ENCODE measurements around the gene BICDL2.
"Not testable (repeated sequence)": the region's sequence is repeated elsewhere in the genome, so short reads cannot be mapped to it uniquely, and the experiment has no call there.

Gene BICDL2

GRCh38 chr16:3080024-3080423, 43.3 kb upstream of the BICDL2 start:
- POLR2A ChIA-PET = interaction anchor here (1.1 kb wide), 1 partner anchor 21 kb away, joined by 3 read pairs; no protein-coding TSS in a partner anchor
- CTCF ChIA-PET = no interaction called here
- no peak for DNase-seq (ENCODE audit: extremely low spot score)
- TF ChIP-seq SP1 (IDR thresholded peaks at IDR 0.05) = no peak
- no peak for TF ChIP-seq NFRKB (IDR thresholded peaks at IDR 0.05)

GRCh38 chr16:3076577-3076976, 39.8 kb upstream of the BICDL2 start:
- POLR2A ChIA-PET = no interaction called here
- CTCF ChIA-PET = interaction anchor here (0.6 to 1.0 kb wide), 2 partner anchors 17 to 53 kb away, joined by 3 read pairs; no protein-coding TSS in a partner anchor
- TF ChIP-seq BHLHE40 (IDR thresholded peaks at IDR 0.05; ENCODE audit: borderline replicate concordance) (no peak), HDGF (IDR thresholded peaks at IDR 0.05; ENCODE audit: borderline replicate concordance) (no peak), TARDBP (IDR thresholded peaks at IDR 0.05) (no peak), FOXK2 (IDR thresholded peaks at IDR 0.05) (no peak), CTBP1 (IDR thresholded peaks at IDR 0.05; ENCODE audit: borderline replicate concordance) (no peak), ARNT (IDR thresholded peaks at IDR 0.05) (no peak), NFRKB (IDR thresholded peaks at IDR 0.05) (no peak), PKNOX1 (IDR thresholded peaks at IDR 0.05) (no peak), FOXA1 (IDR thresholded peaks at IDR 0.05) (no peak)
- DNase-seq (ENCODE audit: extremely low spot score) = no peak

- CTCF ChIA-PET = interaction anchor here (0.6 to 1.0 kb wide), 2 partner anchors 16 to 54 kb away, joined by 3 read pairs; no protein-coding TSS in a partner anchor
- DNase-seq (ENCODE audit: extremely low spot score); POLR2A ChIA-PET: not testable (repeated sequence)
These were observed 39.2 kb upstream of the BICDL2 start for GRCh38 chr16:3075946-3076345.

GRCh38 chr16:3075523-3075915, 38.8 kb upstream of the BICDL2 start:
- ChIA-PET POLR2A (no interaction called here), CTCF (interaction anchor here (1.0 kb wide), 1 partner anchor 16 kb away, joined by 3 read pairs; no protein-coding TSS in a partner anchor)
- TF ChIP-seq SUZ12 (IDR thresholded peaks at IDR 0.05) (no peak), NFRKB (IDR thresholded peaks at IDR 0.05) (no peak), HDGF (IDR thresholded peaks at IDR 0.05; ENCODE audit: borderline replicate concordance) (no peak), ELF4 (IDR thresholded peaks at IDR 0.05) (no peak), FOXA1 (IDR thresholded peaks at IDR 0.05) (no peak)
- DNase-seq (ENCODE audit: extremely low spot score) = no peak

- POLR2A ChIA-PET = no interaction called here
- CTCF ChIA-PET = no interaction called here
- TF ChIP-seq FOXA1 (IDR thresholded peaks at IDR 0.05) = no peak
- no peak for TF ChIP-seq FOXK2 (IDR thresholded peaks at IDR 0.05)
- no peak for TF ChIP-seq TARDBP (IDR thresholded peaks at IDR 0.05)
- TF ChIP-seq L3MBTL2 (conservative IDR thresholded peaks at IDR 0.05) = no peak
- TF ChIP-seq ELF4 (IDR thresholded peaks at IDR 0.05) = no peak
- no peak for TF ChIP-seq NFRKB (IDR thresholded peaks at IDR 0.05)
- TF ChIP-seq SP1 (IDR thresholded peaks at IDR 0.05) = no peak
- TF ChIP-seq HDGF (IDR thresholded peaks at IDR 0.05; ENCODE audit: borderline replicate concordance) = no peak
- no peak for TF ChIP-seq ARNT (IDR thresholded peaks at IDR 0.05)
- no peak for TF ChIP-seq FOXM1 (IDR thresholded peaks at IDR 0.05; ENCODE audit: borderline replicate concordance)
- no peak for TF ChIP-seq CTBP1 (IDR thresholded peaks at IDR 0.05; ENCODE audit: borderline replicate concordance)
- no peak for TF ChIP-seq ZNF384 (IDR thresholded peaks at IDR 0.05)
- TF ChIP-seq PKNOX1 (IDR thresholded peaks at IDR 0.05) = no peak
- DNase-seq (ENCODE audit: extremely low spot score) = no peak
These were observed 38.2 kb upstream of the BICDL2 start for GRCh38 chr16:3074860-3075522.

GRCh38 chr16:3073448-3073847, 36.7 kb upstream of the BICDL2 start:
- TF ChIP-seq PKNOX1 (IDR thresholded peaks at IDR 0.05) (no peak), CTBP1 (IDR thresholded peaks at IDR 0.05; ENCODE audit: borderline replicate concordance) (no peak), FOXA1 (IDR thresholded peaks at IDR 0.05) (no peak), SUZ12 (IDR thresholded peaks at IDR 0.05) (no peak), SP1 (IDR thresholded peaks at IDR 0.05) (no peak), LEF1 (IDR thresholded peaks at IDR 0.05; ENCODE audit: borderline replicate concordance) (no peak), FOXM1 (IDR thresholded peaks at IDR 0.05; ENCODE audit: borderline replicate concordance) (no peak), BHLHE40 (IDR thresholded peaks at IDR 0.05; ENCODE audit: borderline replicate concordance) (no peak), FOXK2 (IDR thresholded peaks at IDR 0.05) (no peak), TARDBP (IDR thresholded peaks at IDR 0.05) (no peak), L3MBTL2 (conservative IDR thresholded peaks at IDR 0.05) (no peak), ELF4 (IDR thresholded peaks at IDR 0.05) (no peak), NFRKB (IDR thresholded peaks at IDR 0.05) (no peak), ARNT (IDR thresholded peaks at IDR 0.05) (no peak), HDGF (IDR thresholded peaks at IDR 0.05; ENCODE audit: borderline replicate concordance) (no peak), ZNF384 (IDR thresholded peaks at IDR 0.05) (no peak)
- POLR2A ChIA-PET = no interaction called here
- no peak for DNase-seq (ENCODE audit: extremely low spot score)
- CTCF ChIA-PET = no interaction called here

GRCh38 chr16:3072576-3073263, 36.0 kb upstream of the BICDL2 start:
- CTCF ChIA-PET; DNase-seq (ENCODE audit: extremely low spot score); POLR2A ChIA-PET: not testable (repeated sequence)

GRCh38 chr16:3072148-3072547, 35.4 kb upstream of the BICDL2 start:
- DNase-seq (ENCODE audit: extremely low spot score); CTCF ChIA-PET; POLR2A ChIA-PET: not testable (repeated sequence)
